HG03196 (cell line): ENCODE results near the gene ALDH3B1.

Source experiments
- ATAC-seq: cut with Tn5 transposase; IDR thresholded peaks from one replicate; pipeline ENCODE4 v1.9.1; 2021; ENCODE audit not compliant: unreplicated experiment

Gene ALDH3B1

GRCh38 chr11:68061508-68061907 lies 51.4 kb downstream of the ALDH3B1 start:
- no peak for ATAC-seq

- no peak for ATAC-seq
Measured at GRCh38 chr11:68064926-68065325, 54.8 kb downstream of the ALDH3B1 start.

GRCh38 chr11:68065841-68066240 lies 55.7 kb downstream of the ALDH3B1 start:
- ATAC-seq: no peak

GRCh38 chr11:68066742-68067141 lies 56.6 kb downstream of the ALDH3B1 start:
- ATAC-seq: no peak

GRCh38 chr11:68067991-68068390 lies 57.9 kb downstream of the ALDH3B1 start:
- ATAC-seq: no peak

GRCh38 chr11:68071281-68072048 lies 61.3 kb downstream of the ALDH3B1 start:
- no peak for ATAC-seq

- no peak for ATAC-seq
Measured at GRCh38 chr11:68074584-68075352, 64.6 kb downstream of the ALDH3B1 start.

GRCh38 chr11:68076371-68077042 lies 66.4 kb downstream of the ALDH3B1 start:
- no peak for ATAC-seq

GRCh38 chr11:68077617-68078582 lies 67.8 kb downstream of the ALDH3B1 start:
- peak; percentile 58 for ATAC-seq
